ENCODE measurements around the gene RNF181. TPM values are rescaled to one million over a fixed set of nuclear protein-coding genes. Genes with fewer than 3 reads are reported as not detected.
A peak's percentile ranks its signal among the peaks of the same experiment; 100 is the strongest.

Gene RNF181
- total RNA-seq, 1 experiment from 2014 or later = 156 TPM

DNA sequence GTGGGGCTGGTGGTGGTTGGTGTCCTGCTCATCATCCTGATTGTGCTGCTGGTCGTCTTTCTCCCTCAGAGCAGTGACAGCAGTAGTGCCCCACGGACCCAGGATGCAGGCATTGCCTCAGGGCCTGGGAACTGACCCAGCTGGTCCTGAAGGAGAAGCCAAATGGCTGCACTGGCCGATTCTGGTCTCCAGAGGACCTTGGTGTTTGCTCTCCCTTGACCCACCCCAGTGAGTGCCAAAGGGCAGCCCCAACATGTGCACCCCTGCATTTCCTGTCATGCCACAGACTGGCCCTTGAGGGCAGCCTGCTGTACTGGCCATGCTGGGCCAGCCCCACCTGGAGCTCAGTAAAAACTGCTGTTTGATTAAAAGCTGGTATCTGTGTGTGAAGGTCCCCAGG lies 2.5 kb upstream of the RNF181 start:
- ATAC-seq = no peak
- H3K4me1 ChIP-seq (ENCODE audit: control insufficient read depth, insufficient read depth, low read length) = peaks cover 15% of the 10 kb centered on the region
- no peak for DNase-seq (ENCODE audit: low read depth, low spot score)
- H3K9me3 ChIP-seq (ENCODE audit: control insufficient read depth, insufficient read depth, low read depth, low read length) = no peaks in the 10 kb centered on the region
- ChIA-PET POLR2A (interaction anchor here (0.6 to 0.7 kb wide), 2 partner anchors 11 to 12 kb away, joined by 3 to 4 read pairs; no protein-coding TSS in a partner anchor), CTCF (no interaction called here)
- intact Hi-C loops (cut with micrococcal nuclease; ENCODE audit: unreplicated experiment) (no loop called here), in situ Hi-C loops (cut with HindIII; ENCODE audit: low pct_unique_long_range_greater_than_20kb, low sequenced_read_pairs) (no loop called here)
- peaks cover 2% of the 10 kb centered on the region; the same call in 1 of the 2 replicates for H3K36me3 ChIP-seq (ENCODE audit: control insufficient read depth, insufficient read depth, low read length)
- BruUV-seq (replicated peaks) = no TSS peak
- no peak overlapping the region for H3K27ac ChIP-seq (ENCODE audit: low read length)
- TF ChIP-seq POLR2AphosphoS5 (IDR thresholded peaks at IDR 0.05; ENCODE audit: low read depth, low read length) (no peak), TCF7L2 (IDR thresholded peaks at IDR 0.05; ENCODE audit: low read depth, low read length) (no peak), SIN3A (IDR thresholded peaks at IDR 0.05; ENCODE audit: borderline replicate concordance, insufficient read depth, low read depth, low read length) (no peak)
- TF ChIP-seq, protein P1, sequence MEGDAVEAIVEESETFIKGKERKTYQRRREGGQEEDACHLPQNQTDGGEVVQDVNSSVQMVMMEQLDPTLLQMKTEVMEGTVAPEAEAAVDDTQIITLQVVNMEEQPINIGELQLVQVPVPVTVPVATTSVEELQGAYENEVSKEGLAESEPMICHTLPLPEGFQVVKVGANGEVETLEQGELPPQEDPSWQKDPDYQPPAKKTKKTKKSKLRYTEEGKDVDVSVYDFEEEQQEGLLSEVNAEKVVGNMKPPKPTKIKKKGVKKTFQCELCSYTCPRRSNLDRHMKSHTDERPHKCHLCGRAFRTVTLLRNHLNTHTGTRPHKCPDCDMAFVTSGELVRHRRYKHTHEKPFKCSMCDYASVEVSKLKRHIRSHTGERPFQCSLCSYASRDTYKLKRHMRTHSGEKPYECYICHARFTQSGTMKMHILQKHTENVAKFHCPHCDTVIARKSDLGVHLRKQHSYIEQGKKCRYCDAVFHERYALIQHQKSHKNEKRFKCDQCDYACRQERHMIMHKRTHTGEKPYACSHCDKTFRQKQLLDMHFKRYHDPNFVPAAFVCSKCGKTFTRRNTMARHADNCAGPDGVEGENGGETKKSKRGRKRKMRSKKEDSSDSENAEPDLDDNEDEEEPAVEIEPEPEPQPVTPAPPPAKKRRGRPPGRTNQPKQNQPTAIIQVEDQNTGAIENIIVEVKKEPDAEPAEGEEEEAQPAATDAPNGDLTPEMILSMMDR (IDR thresholded peaks at IDR 0.05) = no peak
- TF ChIP-seq, protein P2, sequence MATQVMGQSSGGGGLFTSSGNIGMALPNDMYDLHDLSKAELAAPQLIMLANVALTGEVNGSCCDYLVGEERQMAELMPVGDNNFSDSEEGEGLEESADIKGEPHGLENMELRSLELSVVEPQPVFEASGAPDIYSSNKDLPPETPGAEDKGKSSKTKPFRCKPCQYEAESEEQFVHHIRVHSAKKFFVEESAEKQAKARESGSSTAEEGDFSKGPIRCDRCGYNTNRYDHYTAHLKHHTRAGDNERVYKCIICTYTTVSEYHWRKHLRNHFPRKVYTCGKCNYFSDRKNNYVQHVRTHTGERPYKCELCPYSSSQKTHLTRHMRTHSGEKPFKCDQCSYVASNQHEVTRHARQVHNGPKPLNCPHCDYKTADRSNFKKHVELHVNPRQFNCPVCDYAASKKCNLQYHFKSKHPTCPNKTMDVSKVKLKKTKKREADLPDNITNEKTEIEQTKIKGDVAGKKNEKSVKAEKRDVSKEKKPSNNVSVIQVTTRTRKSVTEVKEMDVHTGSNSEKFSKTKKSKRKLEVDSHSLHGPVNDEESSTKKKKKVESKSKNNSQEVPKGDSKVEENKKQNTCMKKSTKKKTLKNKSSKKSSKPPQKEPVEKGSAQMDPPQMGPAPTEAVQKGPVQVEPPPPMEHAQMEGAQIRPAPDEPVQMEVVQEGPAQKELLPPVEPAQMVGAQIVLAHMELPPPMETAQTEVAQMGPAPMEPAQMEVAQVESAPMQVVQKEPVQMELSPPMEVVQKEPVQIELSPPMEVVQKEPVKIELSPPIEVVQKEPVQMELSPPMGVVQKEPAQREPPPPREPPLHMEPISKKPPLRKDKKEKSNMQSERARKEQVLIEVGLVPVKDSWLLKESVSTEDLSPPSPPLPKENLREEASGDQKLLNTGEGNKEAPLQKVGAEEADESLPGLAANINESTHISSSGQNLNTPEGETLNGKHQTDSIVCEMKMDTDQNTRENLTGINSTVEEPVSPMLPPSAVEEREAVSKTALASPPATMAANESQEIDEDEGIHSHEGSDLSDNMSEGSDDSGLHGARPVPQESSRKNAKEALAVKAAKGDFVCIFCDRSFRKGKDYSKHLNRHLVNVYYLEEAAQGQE (IDR thresholded peaks at IDR 0.05; ENCODE audit: insufficient read depth in 1 of 2, low read depth in 2 of 2, low read length in 1 of 2) = no peak
- no peak overlapping the region for H3K4me3 ChIP-seq (ENCODE audit: low read depth in 2 of 2, low read length in 2 of 2)
- H3K27me3 ChIP-seq (ENCODE audit: control insufficient read depth, insufficient read depth, low read length) = no peaks in the 10 kb centered on the region

DNA sequence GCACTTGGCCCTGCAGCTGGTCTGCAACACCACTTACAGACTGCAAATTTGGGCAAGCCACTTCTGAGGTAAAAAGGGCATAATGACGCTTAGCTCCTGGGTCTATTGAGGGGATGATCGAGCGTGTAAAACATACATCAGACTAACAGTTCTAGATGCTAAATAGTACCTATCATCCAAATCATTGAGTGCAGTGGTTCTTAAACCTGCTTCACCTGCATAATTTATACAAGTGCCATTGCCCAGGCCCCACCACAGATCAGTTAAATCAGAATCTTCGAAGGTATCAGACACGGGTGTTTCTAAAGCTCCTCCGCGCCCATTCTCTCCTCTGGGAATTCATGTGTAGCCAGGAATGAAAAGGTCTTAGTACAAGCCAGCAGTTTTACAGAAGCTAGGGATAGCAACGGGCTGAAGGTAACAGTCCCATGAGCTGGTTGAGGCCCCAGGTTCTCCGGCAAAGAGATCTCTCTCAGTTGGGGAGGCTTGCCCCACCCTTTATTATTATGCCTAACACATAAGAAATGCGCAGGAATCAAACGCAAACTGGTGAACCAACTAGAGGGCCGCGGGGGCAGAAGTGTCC lies 737 bp upstream of the RNF181 start:
- ChIA-PET POLR2A (interaction anchor here (0.5 to 1.2 kb wide), 6 partner anchors 8 to 228 kb away, joined by 3 to 14 read pairs (median 4); no protein-coding TSS in a partner anchor), CTCF (no interaction called here)
- DNase-seq (ENCODE audit: low read depth, low spot score) (no peak), ATAC-seq (no peak; the same call in 1 of the 2 replicates)
- peaks cover 24% of the 10 kb centered on the region for H3K4me1 ChIP-seq (ENCODE audit: control insufficient read depth, insufficient read depth, low read length)
- peak overlapping the region; percentile 96 for H3K27ac ChIP-seq (ENCODE audit: low read length)
- no peaks in the 10 kb centered on the region for H3K27me3 ChIP-seq (ENCODE audit: control insufficient read depth, insufficient read depth, low read length)
- in situ Hi-C loops (cut with HindIII; ENCODE audit: low pct_unique_long_range_greater_than_20kb, low sequenced_read_pairs) (no loop called here), intact Hi-C loops (cut with micrococcal nuclease; ENCODE audit: unreplicated experiment) (no loop called here)
- H3K4me3 ChIP-seq (ENCODE audit: low read depth in 2 of 2, low read length in 2 of 2) = peak overlapping the region; percentile 91 to 99
- TF ChIP-seq, protein P2 (IDR thresholded peaks at IDR 0.05; ENCODE audit: insufficient read depth in 1 of 2, low read depth in 2 of 2, low read length in 1 of 2) = no peak
- TF ChIP-seq POLR2AphosphoS5 (IDR thresholded peaks at IDR 0.05; ENCODE audit: low read depth, low read length) = no peak
- TF ChIP-seq TCF7L2 (IDR thresholded peaks at IDR 0.05; ENCODE audit: low read depth, low read length) = no peak
- TF ChIP-seq, protein P1 (IDR thresholded peaks at IDR 0.05) = no peak
- no peak for TF ChIP-seq SIN3A (IDR thresholded peaks at IDR 0.05; ENCODE audit: borderline replicate concordance, insufficient read depth, low read depth, low read length)
- TSS peak; percentile 89 for BruUV-seq (replicated peaks)
- no peaks in the 10 kb centered on the region for H3K9me3 ChIP-seq (ENCODE audit: control insufficient read depth, insufficient read depth, low read depth, low read length)
- peaks cover 2% of the 10 kb centered on the region; the same call in 1 of the 2 replicates for H3K36me3 ChIP-seq (ENCODE audit: control insufficient read depth, insufficient read depth, low read length)

All from Panc1 (cell line).